HL-60 (cell line): ENCODE data around the gene STT3B.

Source experiments
- DNase-seq, 2 experiments: peaks; one replicate each; pipeline ENCODE4 v3.0.0-alpha.2; 2010 to 2020; ENCODE audit warnings: low read depth in 1 of 2, low spot score in 1 of 2
- H3K27ac ChIP-seq: fragments of 250-450 bp; sonication (Bioruptor Pico); replicated peaks from 2 replicates; pipeline ENCODE4 v1.5.1; 2020; ENCODE audit warnings: mild to moderate bottlenecking, moderate library complexity
- H3K27me3 ChIP-seq: fragments of 250-450 bp; sonication (Bioruptor Pico); 2 replicates; pipeline ENCODE4 v1.5.1; 2021; ENCODE audit warnings: mild to moderate bottlenecking, moderate library complexity; ENCODE audit not compliant: insufficient read depth, poor library complexity, severe bottlenecking
- H3K4me3 ChIP-seq: replicated peaks from 2 replicates; pipeline ENCODE4 v1.5.1; 2011; ENCODE audit warnings: mild to moderate bottlenecking, control low read depth, low read length; ENCODE audit not compliant: insufficient read depth
- GABPA ChIP-seq: IDR thresholded peaks from 2 replicates; pipeline ENCODE4 v1.6.1; 2012; ENCODE audit warnings: low read depth
- POLR2AphosphoS5 ChIP-seq: IDR thresholded peaks from 2 replicates; pipeline ENCODE4 v1.6.1; 2012; ENCODE audit warnings: low read depth
- SPI1 ChIP-seq: IDR thresholded peaks from 2 replicates; pipeline ENCODE4 v1.6.1; 2012; ENCODE audit warnings: low read depth, mild to moderate bottlenecking, borderline replicate concordance
- TF ChIP-seq, protein P1 (sequence below): IDR thresholded peaks from one replicate; pipeline ENCODE4 v1.5.1; 2011; ENCODE audit warnings: low read length, control low read depth, inconsistent platforms; ENCODE audit not compliant: insufficient read depth
- TF ChIP-seq, protein P2 (sequence below): IDR thresholded peaks from 2 replicates; pipeline ENCODE4 v1.6.1; 2012; ENCODE audit warnings: low read depth; ENCODE audit not compliant: insufficient replicate concordance

STT3B gene

DNA sequence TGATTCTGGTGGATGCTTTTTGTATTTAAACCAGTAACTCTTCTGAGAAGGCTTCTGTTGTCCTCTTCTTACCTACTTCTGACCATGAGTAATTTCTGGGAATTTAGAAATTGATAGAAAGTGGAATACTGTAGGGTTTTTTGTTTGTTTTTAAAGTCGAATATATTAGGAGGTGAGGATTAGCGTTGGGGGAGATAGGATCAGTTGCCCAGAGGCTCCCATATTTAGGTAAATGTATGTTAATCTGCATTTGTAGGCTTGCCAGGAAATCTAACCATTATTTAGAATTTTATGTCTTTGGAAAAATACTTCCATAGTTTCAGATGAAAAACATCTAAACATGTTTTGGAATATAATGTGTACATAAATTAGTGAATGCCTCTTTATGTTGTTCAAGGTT, 6.1 kb downstream of the STT3B start:
- Histone ChIP-seq H3K27me3 (no peaks in the 10 kb centered on the region), H3K27ac (no peak overlapping the region), H3K4me3 (no peak overlapping the region)
- DNase-seq, result no peak
- TF ChIP-seq POLR2AphosphoS5, result no peak
- no peak for TF ChIP-seq SPI1
- TF ChIP-seq, protein P1, sequence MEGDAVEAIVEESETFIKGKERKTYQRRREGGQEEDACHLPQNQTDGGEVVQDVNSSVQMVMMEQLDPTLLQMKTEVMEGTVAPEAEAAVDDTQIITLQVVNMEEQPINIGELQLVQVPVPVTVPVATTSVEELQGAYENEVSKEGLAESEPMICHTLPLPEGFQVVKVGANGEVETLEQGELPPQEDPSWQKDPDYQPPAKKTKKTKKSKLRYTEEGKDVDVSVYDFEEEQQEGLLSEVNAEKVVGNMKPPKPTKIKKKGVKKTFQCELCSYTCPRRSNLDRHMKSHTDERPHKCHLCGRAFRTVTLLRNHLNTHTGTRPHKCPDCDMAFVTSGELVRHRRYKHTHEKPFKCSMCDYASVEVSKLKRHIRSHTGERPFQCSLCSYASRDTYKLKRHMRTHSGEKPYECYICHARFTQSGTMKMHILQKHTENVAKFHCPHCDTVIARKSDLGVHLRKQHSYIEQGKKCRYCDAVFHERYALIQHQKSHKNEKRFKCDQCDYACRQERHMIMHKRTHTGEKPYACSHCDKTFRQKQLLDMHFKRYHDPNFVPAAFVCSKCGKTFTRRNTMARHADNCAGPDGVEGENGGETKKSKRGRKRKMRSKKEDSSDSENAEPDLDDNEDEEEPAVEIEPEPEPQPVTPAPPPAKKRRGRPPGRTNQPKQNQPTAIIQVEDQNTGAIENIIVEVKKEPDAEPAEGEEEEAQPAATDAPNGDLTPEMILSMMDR, result no peak
- TF ChIP-seq, protein P2, sequence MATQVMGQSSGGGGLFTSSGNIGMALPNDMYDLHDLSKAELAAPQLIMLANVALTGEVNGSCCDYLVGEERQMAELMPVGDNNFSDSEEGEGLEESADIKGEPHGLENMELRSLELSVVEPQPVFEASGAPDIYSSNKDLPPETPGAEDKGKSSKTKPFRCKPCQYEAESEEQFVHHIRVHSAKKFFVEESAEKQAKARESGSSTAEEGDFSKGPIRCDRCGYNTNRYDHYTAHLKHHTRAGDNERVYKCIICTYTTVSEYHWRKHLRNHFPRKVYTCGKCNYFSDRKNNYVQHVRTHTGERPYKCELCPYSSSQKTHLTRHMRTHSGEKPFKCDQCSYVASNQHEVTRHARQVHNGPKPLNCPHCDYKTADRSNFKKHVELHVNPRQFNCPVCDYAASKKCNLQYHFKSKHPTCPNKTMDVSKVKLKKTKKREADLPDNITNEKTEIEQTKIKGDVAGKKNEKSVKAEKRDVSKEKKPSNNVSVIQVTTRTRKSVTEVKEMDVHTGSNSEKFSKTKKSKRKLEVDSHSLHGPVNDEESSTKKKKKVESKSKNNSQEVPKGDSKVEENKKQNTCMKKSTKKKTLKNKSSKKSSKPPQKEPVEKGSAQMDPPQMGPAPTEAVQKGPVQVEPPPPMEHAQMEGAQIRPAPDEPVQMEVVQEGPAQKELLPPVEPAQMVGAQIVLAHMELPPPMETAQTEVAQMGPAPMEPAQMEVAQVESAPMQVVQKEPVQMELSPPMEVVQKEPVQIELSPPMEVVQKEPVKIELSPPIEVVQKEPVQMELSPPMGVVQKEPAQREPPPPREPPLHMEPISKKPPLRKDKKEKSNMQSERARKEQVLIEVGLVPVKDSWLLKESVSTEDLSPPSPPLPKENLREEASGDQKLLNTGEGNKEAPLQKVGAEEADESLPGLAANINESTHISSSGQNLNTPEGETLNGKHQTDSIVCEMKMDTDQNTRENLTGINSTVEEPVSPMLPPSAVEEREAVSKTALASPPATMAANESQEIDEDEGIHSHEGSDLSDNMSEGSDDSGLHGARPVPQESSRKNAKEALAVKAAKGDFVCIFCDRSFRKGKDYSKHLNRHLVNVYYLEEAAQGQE, result no peak
- no peak for TF ChIP-seq GABPA

DNA sequence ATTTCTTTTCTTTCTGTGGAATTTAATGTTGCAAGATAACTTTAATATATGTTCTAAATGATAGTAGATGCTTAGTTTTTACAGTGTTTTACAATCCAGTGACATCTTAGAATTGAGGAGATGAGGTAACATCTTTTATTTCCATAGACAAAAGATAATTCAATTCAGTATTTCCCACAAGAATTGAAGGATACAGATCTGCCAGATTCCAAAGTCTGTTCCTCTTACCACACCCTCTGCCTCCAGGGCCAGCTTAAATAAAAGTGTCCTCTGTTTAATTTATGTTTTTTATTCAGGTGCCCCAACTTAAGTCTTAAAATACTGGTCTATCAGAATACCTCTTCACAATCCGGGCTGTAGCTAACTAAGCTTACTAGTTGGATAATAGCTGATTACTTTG, 6.5 kb downstream of the STT3B start:
- Histone ChIP-seq H3K4me3 (no peak overlapping the region), H3K27ac (no peak overlapping the region), H3K27me3 (no peaks in the 10 kb centered on the region)
- TF ChIP-seq POLR2AphosphoS5 (no peak), GABPA (no peak), SPI1 (no peak)
- TF ChIP-seq, protein P1, result no peak
- TF ChIP-seq, protein P2, result no peak
- DNase-seq, result no peak

DNA sequence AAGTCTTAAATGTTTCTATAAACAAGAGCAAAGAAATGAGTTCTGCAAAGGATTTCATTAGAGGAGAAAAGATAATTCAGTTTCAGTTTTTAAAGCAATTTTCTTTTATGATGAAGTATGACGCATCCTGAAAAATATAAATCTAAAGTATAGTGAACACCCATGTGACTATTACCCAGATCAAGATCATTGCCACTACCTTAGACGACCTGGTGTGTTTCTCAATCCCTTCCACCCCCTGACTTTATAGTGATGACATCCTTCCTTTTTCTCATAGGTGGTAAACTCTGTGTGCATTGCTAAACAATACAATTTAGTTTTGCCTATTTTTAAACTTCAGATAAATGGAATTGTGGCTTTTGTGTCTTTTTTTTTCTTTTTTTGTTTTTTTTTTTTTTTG, 8.4 kb downstream of the STT3B start:
- Histone ChIP-seq H3K4me3 (no peak overlapping the region), H3K27ac (no peak overlapping the region), H3K27me3 (no peaks in the 10 kb centered on the region)
- DNase-seq, result peak in 1 of 2 experiments; percentile 35
- TF ChIP-seq POLR2AphosphoS5 (no peak), SPI1 (no peak), GABPA (no peak)
- TF ChIP-seq, protein P2, result no peak
- TF ChIP-seq, protein P1, result no peak
